Esophagus squamous epithelium (tissue), 4 donors: ENCODE results near the gene IL17RA.

Experiments used
- POLR2A ChIP-seq, 4 donors: fragments of 450-650 bp; IDR thresholded peaks; one replicate each; pipeline ENCODE4 v1.6.1; 2017; ENCODE audit warnings: antibody characterized with exemption in 4 of 4, mild to moderate bottlenecking in 4 of 4, moderate library complexity in 3 of 4
- TF ChIP-seq, protein P1 (sequence below), 6 experiments: fragments of 450-650 bp in 4 of 6; fragments of 200-600 bp in 2 of 6; sonication (generic) in 2 of 6; IDR thresholded peaks; one replicate each; pipeline ENCODE4 v1.5.1; 2016 to 2019; ENCODE audit warnings: antibody characterized with exemption in 6 of 6, mild to moderate bottlenecking in 4 of 6, moderate library complexity in 4 of 6

DNA sequence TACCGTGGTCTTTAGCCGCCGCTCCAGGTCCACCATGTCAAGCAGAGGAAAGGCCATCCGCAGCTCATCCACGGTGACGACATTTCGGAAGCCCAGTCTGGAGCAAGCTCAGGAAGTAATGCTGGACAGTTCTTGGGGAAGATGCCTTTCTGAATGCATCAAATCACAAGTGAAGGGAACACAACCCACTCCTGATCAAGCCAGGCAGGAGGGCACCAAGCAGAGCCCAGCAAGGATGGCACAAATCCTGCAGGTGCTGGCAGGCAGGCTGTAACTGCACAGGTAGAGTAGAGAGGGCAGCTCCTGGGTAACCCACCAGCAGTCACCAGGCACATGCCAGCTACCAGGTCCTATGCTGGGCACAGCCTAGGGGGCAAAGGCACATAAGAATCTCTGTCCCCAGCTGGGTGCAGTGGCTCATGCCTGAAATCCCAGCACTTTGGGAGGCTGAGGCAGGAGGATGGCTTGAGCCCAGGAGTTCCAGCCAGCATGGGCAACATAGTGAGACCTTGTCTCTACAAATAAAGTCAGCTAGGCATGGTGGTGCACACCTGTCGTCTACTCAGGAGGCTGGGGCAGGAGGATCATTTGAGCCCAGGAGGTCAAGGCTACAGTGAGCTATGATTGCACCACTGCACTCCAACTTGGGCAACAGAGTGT, 60.4 kb downstream of the IL17RA start:
- TF ChIP-seq POLR2A (IDR thresholded peaks at IDR 0.05): no peak
- TF ChIP-seq, protein P1, sequence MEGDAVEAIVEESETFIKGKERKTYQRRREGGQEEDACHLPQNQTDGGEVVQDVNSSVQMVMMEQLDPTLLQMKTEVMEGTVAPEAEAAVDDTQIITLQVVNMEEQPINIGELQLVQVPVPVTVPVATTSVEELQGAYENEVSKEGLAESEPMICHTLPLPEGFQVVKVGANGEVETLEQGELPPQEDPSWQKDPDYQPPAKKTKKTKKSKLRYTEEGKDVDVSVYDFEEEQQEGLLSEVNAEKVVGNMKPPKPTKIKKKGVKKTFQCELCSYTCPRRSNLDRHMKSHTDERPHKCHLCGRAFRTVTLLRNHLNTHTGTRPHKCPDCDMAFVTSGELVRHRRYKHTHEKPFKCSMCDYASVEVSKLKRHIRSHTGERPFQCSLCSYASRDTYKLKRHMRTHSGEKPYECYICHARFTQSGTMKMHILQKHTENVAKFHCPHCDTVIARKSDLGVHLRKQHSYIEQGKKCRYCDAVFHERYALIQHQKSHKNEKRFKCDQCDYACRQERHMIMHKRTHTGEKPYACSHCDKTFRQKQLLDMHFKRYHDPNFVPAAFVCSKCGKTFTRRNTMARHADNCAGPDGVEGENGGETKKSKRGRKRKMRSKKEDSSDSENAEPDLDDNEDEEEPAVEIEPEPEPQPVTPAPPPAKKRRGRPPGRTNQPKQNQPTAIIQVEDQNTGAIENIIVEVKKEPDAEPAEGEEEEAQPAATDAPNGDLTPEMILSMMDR (IDR thresholded peaks at IDR 0.05): no peak
